GM12892 (cell line): ENCODE data around the gene VPREB3.

Experiments
- POLR2A ChIP-seq: IDR thresholded peaks from 2 replicates; pipeline ENCODE4 v1.6.1; 2011; ENCODE audit warnings: low read depth, low read length, control low read depth
- POLR2AphosphoS5 ChIP-seq: IDR thresholded peaks from 2 replicates; pipeline ENCODE4 v1.6.1; 2011; ENCODE audit warnings: low read depth, low read length, control low read depth

DNA sequence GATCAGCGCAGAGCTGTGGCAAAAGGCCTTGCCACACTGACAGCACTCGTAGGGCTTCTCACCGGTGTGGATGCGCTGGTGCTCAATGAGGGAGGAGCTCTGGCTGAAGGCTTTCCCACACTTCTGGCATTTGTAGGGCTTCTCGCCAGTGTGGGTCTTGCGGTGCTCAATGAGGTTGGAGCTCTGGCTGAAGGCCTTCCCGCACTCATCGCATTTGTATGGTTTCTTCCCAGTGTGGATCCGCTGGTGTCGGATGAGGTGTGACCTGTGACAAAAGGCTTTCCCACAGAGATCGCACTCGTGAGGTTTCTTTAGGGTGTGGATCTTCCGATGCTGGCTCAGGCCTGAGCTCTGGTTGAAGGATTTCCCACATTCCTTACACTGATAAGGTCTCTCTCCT lies 10.2 kb downstream of the VPREB3 start:
- TF ChIP-seq POLR2A: no peak
- no peak for TF ChIP-seq POLR2AphosphoS5
